GM19035 (cell line): Measurements from ENCODE around the gene PDLIM7.
A peak's percentile ranks its signal among the peaks of the same experiment; 100 is the strongest.

ENCODE experiments used
- ATAC-seq: cut with Tn5 transposase; IDR thresholded peaks from one replicate; pipeline ENCODE4 v1.9.1; 2021; ENCODE audit not compliant: unreplicated experiment

Gene PDLIM7

GRCh38 chr5:177524941-177525655 is 27.7 kb upstream of the PDLIM7 start:
- ATAC-seq, result no peak

GRCh38 chr5:177524539-177524900 is 27.1 kb upstream of the PDLIM7 start:
- ATAC-seq, result no peak

DNA sequence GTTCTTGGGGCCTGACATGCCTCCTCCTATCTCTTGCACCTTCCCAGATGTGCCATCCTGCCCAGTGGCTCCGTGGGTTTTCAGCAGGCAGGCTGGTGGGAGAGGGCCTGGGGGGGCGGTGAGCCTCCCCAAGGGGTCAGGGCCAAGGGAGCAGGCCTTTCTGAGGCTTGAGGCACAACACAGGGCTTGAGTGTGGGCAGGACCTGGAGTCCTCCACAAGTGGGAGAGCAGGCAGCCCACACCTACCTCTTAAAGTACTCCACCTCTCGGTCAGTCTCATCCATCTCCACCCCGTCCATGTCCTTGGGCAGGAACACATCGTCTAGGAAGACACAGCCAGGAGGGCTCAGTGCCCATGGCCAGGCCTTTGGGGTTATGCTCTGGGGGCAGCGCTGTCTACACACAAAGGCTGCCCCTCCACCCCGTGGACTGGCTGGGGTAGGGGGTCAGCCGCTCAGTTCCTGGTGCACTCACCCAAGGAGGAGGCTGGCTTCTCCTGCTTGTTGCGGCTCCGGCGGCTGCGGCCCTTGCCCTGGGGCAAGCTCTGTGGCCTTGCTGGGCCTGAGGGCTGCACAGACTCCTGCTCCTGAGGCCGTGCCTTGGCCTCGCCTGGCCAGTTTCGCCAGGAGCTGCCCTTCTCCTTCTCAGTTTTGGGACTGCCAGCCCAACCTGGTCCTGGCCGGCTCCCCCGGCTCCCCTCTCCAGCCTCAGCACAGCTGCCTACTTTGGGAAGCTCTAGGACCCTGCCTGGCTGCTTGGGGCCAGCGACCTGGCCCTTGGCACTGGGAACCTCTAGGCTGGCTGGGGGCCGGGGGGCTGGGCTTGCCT is 26.5 kb upstream of the PDLIM7 start:
- ATAC-seq, result no peak

DNA sequence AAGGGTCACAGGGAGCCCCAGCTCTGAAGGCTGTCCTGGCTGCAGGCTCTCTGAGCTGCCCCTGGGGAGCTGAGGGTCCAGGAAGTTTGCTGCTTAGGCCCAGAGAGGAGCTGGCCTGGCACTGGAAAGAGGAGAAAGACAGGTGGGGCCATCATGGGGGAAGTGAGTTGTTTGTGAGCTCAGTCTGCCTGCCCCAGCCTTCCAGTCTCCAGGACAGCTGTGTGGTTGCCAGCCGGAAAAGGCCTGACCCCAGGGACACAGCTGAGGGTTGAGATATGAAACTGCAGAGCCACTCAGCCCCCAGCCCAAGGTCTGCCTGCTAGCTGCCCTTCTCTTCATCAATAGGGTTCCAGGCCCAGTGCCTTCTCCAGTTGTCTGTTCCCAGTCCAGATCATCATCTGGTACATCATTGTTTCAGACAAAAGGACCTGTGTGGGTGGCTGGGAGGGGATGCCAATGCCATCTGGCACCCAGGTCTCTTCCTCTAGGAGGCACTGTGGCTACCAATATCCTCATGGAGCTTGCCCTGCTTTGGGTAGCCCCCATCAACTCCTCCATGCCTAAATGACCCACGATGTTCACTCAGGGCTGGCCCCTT is 23.6 kb upstream of the PDLIM7 start:
- no peak for ATAC-seq

DNA sequence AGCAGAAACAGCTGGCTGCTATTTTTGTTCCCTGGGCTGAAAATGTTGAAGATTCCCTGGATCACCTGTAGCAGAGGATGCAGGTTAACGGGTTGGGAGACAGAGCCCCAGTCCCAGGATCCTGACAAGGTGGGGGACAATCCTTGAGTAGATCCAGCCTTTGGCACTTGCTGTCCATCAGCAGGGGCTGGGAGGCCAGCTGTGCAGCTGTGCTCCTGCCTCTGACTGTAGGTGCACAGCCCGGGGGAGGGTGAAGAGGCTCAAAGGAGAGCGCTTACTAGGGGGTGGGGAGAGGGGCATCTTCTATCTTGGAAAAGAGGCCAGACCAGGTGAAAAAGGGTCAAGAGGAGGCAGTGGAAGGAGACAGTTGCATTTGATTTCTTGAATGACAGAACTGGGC is 22.9 kb upstream of the PDLIM7 start:
- no peak for ATAC-seq

- ATAC-seq, result no peak
Observed at GRCh38 chr5:177519463-177520235, 22.2 kb upstream of the PDLIM7 start.

- peak; percentile 77 for ATAC-seq
Observed at GRCh38 chr5:177516601-177517568, 19.5 kb upstream of the PDLIM7 start, which contains the start of gene DDX41. TSS of gene DDX41 (minus strand) at chr5:177516961. CDS start at chr5:177516945, 16 bp downstream.

DNA sequence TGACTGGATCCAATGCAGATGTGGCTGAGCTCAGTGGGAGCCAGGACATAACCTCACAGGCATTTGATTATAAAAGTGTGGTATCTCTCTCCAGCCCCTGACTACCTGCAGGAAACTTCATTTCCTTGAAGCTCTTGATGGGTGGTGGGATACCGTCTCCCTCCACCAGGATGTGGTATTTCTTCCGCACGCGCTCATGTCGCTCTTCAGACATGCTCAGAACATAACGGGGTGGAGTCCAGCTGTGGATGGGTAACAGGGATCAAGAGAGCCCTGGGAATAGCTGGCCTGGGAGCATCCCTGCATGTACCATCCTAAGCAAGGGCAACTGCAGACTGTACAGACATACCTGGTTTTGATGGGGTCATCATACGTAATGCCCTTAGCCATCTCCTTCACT is 18.2 kb upstream of the PDLIM7 start:
- no peak for ATAC-seq

DNA sequence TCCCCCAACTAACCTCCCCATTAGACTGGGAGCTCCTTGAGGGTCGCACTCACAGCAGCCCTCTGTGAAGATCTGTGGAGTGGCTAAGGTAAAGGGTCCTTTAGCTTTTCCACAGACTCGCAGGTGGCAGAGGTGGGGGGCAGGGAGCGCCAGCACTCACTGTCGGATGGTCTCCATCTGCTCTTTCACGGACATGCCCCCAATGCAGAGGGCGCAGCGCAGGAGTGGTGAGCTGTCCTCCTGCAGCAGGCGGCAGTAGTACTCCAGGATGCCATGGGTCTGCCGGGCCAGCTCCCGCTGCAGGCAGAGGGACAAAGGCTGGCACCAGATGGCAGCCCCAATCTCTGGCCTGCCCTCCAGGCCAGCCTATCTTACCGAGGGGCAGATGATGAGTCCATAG is 17.1 kb upstream of the PDLIM7 start:
- no peak for ATAC-seq

- ATAC-seq, result no peak
Observed at GRCh38 chr5:177513500-177513899, 16.1 kb upstream of the PDLIM7 start.

DNA sequence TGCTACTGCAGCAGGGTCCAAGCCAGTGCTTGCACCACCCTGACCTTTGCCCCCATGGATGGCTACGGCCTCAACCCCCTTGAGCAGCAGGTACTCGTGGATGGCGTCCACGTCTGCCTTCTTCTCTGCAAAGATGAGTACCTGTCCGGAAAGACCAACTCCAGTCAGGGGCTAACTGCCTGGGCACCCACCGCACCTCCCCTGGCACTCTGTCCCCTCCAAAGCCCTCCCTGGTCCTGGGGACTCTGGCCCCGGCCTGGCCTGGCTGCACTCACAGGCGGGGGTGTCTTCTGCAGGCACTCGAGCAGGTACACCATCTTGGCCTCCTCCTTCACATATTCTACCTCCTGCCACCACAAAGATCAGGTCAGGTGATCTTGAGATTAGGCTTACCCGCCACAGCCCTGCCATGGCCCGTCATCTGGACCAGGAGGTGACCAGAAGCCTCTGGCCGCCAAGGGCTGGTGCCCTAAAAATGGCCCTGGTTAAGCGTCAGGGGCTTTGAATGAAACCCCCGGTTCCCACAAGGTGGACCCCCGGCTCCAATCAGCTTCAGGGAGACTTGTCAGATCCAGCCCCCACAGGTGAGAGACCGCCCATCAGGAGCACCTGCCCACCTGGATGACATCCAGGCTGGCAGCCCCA is 15.5 kb upstream of the PDLIM7 start:
- ATAC-seq, result no peak

GRCh38 chr5:177511796-177512675 is 14.6 kb upstream of the PDLIM7 start:
- no peak for ATAC-seq

GRCh38 chr5:177511181-177511580 is 13.8 kb upstream of the PDLIM7 start:
- ATAC-seq, result no peak

DNA sequence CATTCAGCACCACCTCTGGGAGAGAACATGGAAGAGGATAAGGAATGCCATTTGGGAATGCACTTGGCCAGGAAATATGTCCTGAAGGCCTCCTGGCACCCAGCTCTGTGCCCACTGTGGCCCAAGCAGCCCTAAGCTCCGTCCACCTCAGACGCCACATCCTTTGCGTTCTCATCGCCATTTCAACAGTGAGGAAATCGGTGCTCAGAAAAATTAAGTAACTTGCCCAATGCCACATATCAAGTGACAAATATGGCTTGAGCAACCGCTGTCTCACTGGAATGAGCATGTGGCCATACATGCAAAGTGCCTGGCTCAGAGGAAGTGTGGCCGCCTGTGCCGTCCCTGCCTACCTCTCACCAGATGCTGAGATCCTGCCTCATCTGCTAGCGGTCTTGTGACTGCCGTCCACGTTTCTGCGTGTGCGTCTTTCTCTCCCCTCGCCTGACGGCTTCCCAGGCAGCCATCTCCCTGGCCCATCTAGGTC is 13.2 kb upstream of the PDLIM7 start:
- ATAC-seq, result peak; percentile 39

GRCh38 chr5:177509991-177510566 is 12.7 kb upstream of the PDLIM7 start:
- peak; percentile 44 for ATAC-seq

- peak; percentile 27 for ATAC-seq
Observed at GRCh38 chr5:177509381-177509951, 12.1 kb upstream of the PDLIM7 start, which contains the start of gene DOK3. TSS of gene DOK3 (minus strand) at chr5:177509826. CDS start at chr5:177509540, 286 bp downstream.

DNA sequence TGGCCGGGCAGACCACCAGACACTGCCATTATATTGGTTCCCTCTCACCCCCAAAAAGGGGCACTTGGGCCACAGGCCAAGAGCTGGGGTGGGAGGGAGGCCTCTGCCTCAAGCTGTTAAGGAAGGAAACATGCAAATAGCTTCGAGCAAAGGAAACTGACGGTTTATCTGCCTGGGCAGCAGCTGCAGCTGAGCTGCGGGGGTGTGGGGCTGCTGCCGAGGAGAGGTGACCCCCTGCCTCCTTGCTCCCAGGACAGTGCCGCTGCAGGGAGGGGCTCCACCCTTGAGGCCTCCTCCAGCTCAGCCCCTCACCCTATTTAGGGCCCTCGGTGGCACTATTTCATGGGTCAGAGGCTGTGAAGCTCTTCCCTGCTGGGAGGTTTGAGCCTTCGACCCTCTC is 11.4 kb upstream of the PDLIM7 start:
- ATAC-seq, result peak; percentile 35

DNA sequence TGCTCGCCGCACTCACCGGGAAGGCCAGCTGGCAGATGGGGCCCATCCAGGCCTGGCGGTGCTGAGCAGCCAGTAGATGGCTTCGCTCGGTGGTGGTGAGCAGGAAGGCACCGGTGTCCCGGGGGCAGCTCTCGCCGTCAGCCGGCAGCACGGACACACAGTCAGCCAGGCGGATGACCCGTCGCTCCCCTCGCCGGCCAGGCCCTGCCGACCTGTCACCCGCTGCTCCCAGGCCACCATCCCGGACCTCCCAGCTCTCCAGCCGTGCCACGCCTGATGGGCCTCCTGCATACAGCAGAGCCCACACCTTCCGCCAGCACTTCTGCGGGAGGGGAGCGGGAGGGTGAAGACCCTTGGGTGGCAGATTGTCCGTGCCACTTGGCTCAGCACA is 10.8 kb upstream of the PDLIM7 start:
- ATAC-seq, result no peak
